Ovary (tissue), 3 donors: Measurements from ENCODE around the gene AMPH.
"Not testable (repeated sequence)": the region's sequence is repeated elsewhere in the genome, so short reads cannot be mapped to it uniquely, and the experiment has no call there.

ENCODE experiments used
- EP300 ChIP-seq: sonication (generic); formaldehyde crosslinking; IDR thresholded peaks from one replicate; pipeline ENCODE4 v1.6.1; 2017; ENCODE audit warnings: antibody characterized with exemption
- POLR2A ChIP-seq: fragments of 450-650 bp; IDR thresholded peaks from one replicate; pipeline ENCODE4 v1.6.1; 2017; ENCODE audit warnings: antibody characterized with exemption, mild to moderate bottlenecking, moderate library complexity
- TF ChIP-seq, protein P1 (sequence below), 3 donors: fragments of 450-650 bp in 2 of 3; fragments of 200-600 bp in 1 of 3; IDR thresholded peaks; one replicate each; pipeline versions ENCODE4 v1.5.1 to v1.8.0; 2016 to 2022; ENCODE audit warnings: antibody characterized with exemption in 3 of 3, mild to moderate bottlenecking in 1 of 3
- donor health status: DM: no; HTN: no; CAD: no.

GRCh38 chr7:38336148-38336515 is 295.0 kb downstream of the AMPH start:
- not testable (repeated sequence) for TF ChIP-seq POLR2A, EP300
- TF ChIP-seq, protein P1, sequence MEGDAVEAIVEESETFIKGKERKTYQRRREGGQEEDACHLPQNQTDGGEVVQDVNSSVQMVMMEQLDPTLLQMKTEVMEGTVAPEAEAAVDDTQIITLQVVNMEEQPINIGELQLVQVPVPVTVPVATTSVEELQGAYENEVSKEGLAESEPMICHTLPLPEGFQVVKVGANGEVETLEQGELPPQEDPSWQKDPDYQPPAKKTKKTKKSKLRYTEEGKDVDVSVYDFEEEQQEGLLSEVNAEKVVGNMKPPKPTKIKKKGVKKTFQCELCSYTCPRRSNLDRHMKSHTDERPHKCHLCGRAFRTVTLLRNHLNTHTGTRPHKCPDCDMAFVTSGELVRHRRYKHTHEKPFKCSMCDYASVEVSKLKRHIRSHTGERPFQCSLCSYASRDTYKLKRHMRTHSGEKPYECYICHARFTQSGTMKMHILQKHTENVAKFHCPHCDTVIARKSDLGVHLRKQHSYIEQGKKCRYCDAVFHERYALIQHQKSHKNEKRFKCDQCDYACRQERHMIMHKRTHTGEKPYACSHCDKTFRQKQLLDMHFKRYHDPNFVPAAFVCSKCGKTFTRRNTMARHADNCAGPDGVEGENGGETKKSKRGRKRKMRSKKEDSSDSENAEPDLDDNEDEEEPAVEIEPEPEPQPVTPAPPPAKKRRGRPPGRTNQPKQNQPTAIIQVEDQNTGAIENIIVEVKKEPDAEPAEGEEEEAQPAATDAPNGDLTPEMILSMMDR (IDR thresholded peaks at IDR 0.05), result not testable (repeated sequence)
